ENCODE measurements around the gene OLFM3. TPM values are rescaled to one million over a fixed set of nuclear protein-coding genes. Genes with fewer than 3 reads are reported as not detected.

Gene OLFM3
- total RNA-seq, 1 experiment from 2014 or later: not detected

DNA sequence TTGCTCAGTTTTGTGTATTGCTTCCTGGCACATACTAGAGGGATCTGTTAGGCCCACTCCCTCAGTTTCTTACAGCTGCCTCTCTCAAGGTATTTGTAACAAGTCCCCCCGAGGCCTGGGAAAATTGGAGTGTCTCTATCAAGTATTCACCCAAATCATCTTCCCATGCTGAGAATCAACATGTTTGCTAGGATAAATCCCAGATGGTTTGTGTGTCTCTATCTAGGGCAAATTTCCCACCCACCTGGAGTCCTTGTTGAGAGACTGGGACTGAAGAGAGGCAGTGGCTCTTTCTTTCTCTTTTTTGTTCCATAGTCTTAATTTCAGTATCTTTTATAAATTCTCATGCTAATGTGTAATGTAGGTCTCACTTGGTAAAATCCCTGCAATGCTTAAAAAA lies 58.0 kb downstream of the OLFM3 start:
- no peaks in the 10 kb centered on the region for H3K27me3 ChIP-seq (ENCODE audit: insufficient read depth, low read length)
- BruUV-seq (replicated peaks): no TSS peak
- no peaks in the 10 kb centered on the region for H3K4me1 ChIP-seq (ENCODE audit: control insufficient read depth in 1 of 2, insufficient read depth in 2 of 2, low read length in 2 of 2)
- H2AFZ ChIP-seq (ENCODE audit: low read depth, low read length, poor library complexity, severe bottlenecking): no peak overlapping the region
- intact Hi-C loops (cut with micrococcal nuclease): no loop called here
- DNase-seq (ENCODE audit: low read depth, low spot score): no peak
- H3K27ac ChIP-seq (ENCODE audit: low read depth, low read length): no peak overlapping the region
- ChIA-PET POLR2A (no interaction called here), CTCF (no interaction called here), RAD21 (ENCODE audit: low non-redundant PET in 1 of 2, low total read pairs in 2 of 2, uncharacterized antibody in 2 of 2, unreplicated experiment in 2 of 2) (no interaction called here)
- ATAC-seq: no peak
- H3K4me3 ChIP-seq (replicated peaks in 1 of 2; ENCODE audit: low read depth in 1 of 2, low read length in 2 of 2): no peak overlapping the region
- no peaks in the 10 kb centered on the region for H3K9me2 ChIP-seq (ENCODE audit: insufficient read depth)
- no peaks in the 10 kb centered on the region for H3K36me3 ChIP-seq (ENCODE audit: control insufficient read depth in 1 of 2, insufficient read depth in 2 of 2, low read length in 2 of 2)
- no peaks in the 10 kb centered on the region for H3K9me3 ChIP-seq (ENCODE audit: control insufficient read depth in 1 of 2, insufficient read depth in 1 of 2, low read depth in 1 of 2, low read length in 2 of 2)
- TF ChIP-seq TCF7L2 (IDR thresholded peaks at IDR 0.05; ENCODE audit: borderline replicate concordance, extremely low read depth, insufficient read depth, insufficient read length) (no peak), ELF1 (IDR thresholded peaks at IDR 0.05; ENCODE audit: borderline replicate concordance, low read depth) (no peak), SP1 (IDR thresholded peaks at IDR 0.05; ENCODE audit: low read depth) (no peak), POLR2AphosphoS5 (IDR thresholded peaks at IDR 0.05; ENCODE audit: low read depth, low read length) (no peak), JUND (IDR thresholded peaks at IDR 0.05) (no peak), EZH2phosphoT487 (IDR thresholded peaks at IDR 0.05; ENCODE audit: borderline replicate concordance) (no peak), RAD21 (IDR thresholded peaks at IDR 0.05; ENCODE audit: low read depth) (no peak), ZFX (IDR thresholded peaks at IDR 0.05) (no peak), POLR2A (IDR thresholded peaks at IDR 0.05; ENCODE audit: borderline replicate concordance, extremely low read depth, insufficient read depth, insufficient read length) (no peak), ZNF274 (IDR thresholded peaks at IDR 0.05; ENCODE audit: low read depth, low read length) (no peak), YY1 (IDR thresholded peaks at IDR 0.05; ENCODE audit: extremely low read depth, insufficient replicate concordance, low read depth, low read length) (no peak), CEBPB (IDR thresholded peaks at IDR 0.05; ENCODE audit: low read depth) (no peak)
- TF ChIP-seq, protein P1, sequence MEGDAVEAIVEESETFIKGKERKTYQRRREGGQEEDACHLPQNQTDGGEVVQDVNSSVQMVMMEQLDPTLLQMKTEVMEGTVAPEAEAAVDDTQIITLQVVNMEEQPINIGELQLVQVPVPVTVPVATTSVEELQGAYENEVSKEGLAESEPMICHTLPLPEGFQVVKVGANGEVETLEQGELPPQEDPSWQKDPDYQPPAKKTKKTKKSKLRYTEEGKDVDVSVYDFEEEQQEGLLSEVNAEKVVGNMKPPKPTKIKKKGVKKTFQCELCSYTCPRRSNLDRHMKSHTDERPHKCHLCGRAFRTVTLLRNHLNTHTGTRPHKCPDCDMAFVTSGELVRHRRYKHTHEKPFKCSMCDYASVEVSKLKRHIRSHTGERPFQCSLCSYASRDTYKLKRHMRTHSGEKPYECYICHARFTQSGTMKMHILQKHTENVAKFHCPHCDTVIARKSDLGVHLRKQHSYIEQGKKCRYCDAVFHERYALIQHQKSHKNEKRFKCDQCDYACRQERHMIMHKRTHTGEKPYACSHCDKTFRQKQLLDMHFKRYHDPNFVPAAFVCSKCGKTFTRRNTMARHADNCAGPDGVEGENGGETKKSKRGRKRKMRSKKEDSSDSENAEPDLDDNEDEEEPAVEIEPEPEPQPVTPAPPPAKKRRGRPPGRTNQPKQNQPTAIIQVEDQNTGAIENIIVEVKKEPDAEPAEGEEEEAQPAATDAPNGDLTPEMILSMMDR (IDR thresholded peaks at IDR 0.05 in 2 of 3, conservative IDR thresholded peaks at IDR 0.05 in 1 of 3; ENCODE audit: borderline replicate concordance in 1 of 3, insufficient read depth in 1 of 3, low read depth in 2 of 3, low read length in 2 of 3): no peak
- H3K79me2 ChIP-seq (ENCODE audit: insufficient read depth, low read length): no peaks in the 10 kb centered on the region
- H4K20me1 ChIP-seq (ENCODE audit: insufficient read depth): no peaks in the 10 kb centered on the region
- no peak overlapping the region for H3K9ac ChIP-seq (ENCODE audit: low read length)
- H3K4me2 ChIP-seq (ENCODE audit: low read length): no peak overlapping the region
